Stimulated activated CD4-positive, alpha-beta T cell treated with anti-CD3 and anti-CD28 coated beads, Interleukin-4, amount 100 ng/mL, for 4 hours (primary cell): ENCODE data around the gene WDR27.

Experiments used
- DNase-seq, 2 experiments: peaks; one replicate each; pipeline ENCODE4 v3.0.0-alpha.2; 2020

The WDR27 gene

GRCh38 chr6:169590376-169590939, 111.4 kb downstream of the WDR27 start:
- DNase-seq, result no peak

- no peak for DNase-seq
Measured at GRCh38 chr6:169589699-169590257, 112.1 kb downstream of the WDR27 start.

GRCh38 chr6:169589293-169589692, 112.5 kb downstream of the WDR27 start:
- no peak for DNase-seq

- DNase-seq, result no peak
Measured at GRCh38 chr6:169587975-169588374, 113.9 kb downstream of the WDR27 start.

DNA sequence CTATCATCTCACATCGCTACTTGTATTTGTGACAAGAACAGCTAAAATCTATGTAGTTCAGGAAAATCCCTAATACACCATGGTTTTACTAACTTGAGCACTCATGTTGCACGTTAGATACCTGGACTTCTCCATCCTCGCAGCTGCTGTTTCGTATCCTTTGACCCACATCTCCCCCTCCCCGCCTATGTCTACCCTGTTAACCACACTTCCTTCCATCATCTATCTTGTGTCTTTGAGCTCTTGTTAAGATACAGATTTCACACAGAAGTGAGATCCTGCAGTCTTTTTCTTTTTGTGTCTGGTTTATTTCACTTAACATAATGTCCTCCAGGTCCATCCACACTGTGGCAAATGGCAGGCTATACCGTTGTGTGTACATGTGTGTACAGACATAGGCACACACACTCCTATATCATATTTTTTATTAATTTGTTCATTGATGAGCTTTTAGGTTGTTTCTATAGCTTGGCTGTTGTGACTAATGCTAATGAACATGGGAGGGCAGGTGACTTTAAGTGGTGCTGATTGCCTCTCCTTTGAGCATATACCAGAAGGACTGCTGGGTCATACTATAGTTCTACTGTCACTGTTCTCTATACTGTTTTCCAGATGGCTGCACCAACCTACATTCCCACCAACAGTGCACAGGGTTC, 117.8 kb downstream of the WDR27 start:
- DNase-seq, result no peak

- no peak for DNase-seq
Measured at GRCh38 chr6:169579407-169580111, 122.3 kb downstream of the WDR27 start.

GRCh38 chr6:169577974-169578373, 123.9 kb downstream of the WDR27 start:
- DNase-seq, result no peak

- DNase-seq, result no peak
Measured at GRCh38 chr6:169577236-169577635, 124.6 kb downstream of the WDR27 start.

DNA sequence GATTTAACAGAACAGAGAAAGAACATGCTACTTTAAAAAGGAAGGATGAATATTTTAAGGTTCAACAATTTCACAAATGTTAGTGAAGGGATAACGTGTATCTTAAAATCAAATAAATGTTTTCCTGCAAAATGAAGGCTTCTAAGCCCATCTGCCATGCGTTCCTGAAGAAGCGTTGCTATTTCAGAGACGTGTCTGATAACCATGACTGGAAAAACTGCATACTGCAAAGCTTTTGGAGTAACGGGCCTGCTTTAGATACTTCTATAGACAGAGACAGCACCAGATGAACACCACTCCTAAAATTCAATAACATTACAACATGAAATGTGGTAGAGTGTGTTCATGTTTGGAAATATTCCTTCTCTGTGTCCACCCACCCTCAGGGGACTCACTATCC, 126.0 kb downstream of the WDR27 start:
- no peak for DNase-seq

GRCh38 chr6:169575365-169575764, 126.5 kb downstream of the WDR27 start:
- no peak for DNase-seq

DNA sequence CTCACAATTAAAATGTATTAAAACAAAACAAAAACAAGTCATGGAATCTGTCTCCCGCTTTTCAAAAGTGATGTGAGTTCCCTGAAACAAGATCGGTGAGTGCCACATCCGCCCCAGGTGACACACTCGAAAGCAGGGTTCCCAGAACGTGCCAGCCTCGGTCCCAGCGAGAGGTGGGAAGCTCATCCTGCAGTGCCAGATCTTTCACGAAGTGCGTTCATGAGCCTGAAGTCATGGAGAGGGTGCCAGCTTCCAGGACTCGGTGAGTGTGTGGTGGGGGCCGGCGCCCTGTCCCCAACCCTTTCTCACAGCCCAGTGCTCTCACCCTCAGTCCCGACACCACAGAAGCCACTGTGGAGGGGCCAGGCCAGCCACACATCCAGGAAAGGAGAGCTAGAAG, 127.4 kb downstream of the WDR27 start:
- DNase-seq, result no peak

DNA sequence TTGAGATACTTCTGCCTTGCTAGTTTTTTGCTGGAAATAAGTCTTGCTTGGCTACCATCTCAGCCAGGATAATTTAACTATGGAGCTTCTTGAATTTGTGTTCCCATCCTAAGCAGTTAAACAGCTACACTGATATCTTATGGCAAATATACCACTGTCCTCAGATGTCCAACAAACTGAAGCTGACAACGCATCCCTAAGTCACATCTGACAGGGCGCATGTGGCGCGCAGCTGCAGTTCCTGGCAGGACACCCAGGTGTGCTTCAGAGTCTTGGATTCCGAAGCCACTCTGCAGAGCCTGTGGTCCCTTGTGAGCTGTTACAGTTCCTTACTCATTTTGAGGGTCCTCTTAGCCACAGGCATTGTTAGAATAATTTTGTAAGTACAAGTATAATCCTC, 127.9 kb downstream of the WDR27 start:
- no peak for DNase-seq

DNA sequence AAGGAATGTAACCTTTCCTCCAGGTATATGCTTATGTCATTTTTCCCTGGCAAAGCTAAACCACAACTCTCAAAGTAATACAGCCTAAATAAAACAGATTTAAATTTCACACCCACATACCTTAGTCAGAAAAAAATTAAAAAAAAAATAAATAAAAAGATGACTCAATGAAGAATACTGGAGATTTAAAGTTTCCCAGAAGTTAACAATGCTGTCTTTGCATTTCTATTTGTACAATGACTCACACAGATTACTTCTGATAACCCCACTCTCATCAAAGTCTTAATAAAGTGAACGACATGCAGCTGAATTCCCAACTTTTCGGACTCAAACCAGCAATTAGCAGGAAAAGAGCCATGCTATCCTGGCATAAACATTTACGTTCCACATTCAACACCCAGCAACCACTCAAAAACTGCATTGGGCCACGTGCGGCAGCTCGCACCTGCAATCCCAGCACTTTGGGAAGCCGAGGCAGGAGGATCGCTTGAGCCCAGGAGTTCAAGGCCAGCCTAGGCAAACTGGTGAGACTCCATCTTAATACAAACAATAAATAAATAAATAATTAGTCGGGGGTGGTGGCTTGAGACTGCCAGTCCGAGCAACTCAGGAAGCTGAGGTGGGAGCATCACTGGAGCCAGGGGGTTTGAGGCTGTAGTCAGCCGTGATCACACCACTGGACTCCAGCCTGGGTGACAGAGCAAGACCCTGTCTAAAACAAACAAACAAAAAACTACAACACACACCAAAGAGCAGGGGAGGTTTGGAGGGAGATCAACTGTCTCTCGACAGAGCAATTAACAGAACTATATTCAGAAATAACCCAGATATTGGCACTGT, 130.5 kb downstream of the WDR27 start:
- DNase-seq, result no peak

GRCh38 chr6:169568314-169569087, 133.3 kb downstream of the WDR27 start:
- DNase-seq, result no peak

- no peak for DNase-seq
Measured at GRCh38 chr6:169567819-169568218, 134.0 kb downstream of the WDR27 start.

DNA sequence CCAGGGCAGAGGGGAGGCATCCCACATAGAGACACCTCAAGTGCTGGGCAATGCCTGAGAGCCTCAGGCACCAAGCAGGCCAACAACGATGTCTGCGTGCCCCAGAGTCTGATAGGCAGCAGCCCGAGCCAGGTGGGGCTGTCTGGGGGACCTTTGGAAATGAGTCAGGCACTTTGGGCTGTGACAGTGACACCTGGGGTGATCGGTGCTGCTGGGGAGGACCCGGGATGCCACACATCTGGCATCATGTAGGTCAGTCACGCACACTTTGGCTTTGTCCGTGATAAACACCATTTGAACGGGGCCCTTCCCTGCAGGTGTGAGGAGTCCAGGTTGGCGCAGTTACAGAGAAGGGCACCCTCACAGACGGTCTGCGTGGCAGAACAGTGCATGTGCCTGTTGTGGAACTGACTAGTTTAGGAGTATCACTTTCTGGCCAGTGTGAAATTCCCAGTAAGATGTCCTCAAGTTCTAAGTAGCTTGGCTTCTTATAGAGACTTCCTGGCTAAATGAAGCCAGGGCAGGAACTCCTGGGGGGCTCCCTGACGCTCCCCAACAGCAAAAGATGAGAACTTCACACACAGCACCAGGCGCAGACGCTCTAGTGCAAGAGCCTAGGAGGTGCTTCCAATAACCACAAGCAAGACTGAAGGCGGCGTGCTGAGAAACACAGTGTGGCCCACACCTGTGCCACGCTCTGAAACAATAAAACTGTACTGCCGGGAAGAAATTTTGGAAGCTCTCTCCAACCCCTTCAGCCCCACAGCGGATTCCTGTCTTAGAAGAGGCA, 134.7 kb downstream of the WDR27 start:
- DNase-seq, result no peak

DNA sequence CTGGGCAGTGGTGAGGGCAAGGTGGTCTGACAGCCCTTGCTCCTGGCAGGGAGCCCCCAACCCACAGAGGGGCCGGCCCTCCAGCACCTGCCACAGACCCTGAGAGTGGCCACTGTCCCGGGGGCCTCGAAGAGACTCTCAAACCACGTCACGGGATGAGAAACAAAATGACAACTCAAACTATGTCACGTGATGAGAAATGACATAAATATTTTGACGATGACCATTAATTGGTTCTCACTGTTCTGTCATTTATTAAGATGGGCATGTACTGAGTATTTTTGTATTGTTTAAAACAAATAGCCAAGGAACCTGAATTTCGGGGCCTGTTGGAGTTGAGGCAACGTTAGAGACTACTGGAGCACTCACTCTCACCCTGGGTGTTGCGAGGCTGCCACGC, 135.5 kb downstream of the WDR27 start:
- DNase-seq, result no peak

DNA sequence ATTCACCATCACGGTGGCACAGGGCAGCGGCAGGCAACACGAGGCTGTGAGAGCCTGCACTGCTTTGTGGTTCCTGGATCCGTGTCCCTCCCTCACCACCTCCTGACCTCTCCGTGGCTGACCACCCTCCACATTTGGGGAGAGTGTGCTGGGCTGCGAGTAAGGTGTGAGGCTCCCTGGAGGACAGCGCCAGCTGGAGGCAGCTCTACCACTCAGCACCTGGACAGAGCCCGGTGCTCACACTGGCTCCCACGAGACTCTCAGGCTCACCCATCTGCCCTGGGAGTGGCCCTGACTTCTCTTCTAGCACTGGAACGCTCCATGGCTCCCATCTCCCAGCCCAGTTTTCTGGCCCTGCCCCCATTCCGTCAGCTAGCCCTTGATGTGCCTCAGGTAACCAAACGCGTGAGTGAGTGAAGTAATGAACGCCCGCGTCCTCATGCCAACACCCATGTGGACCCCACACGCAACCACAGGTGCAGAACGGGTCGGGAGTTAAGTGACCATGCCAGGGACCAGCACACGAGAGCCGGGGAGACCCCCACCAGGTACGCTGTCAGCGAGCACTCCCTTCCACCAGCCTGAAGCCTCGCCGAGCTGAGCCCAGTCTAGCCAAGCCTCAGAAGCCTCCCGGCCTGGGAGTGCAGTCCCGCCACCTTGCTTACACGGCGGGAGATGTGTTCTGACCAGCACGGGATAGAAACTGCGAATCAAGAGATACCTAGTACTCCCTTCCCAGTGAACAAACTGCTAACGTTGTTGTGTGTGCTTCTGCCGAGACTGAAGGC, 137.2 kb downstream of the WDR27 start:
- DNase-seq, result no peak

DNA sequence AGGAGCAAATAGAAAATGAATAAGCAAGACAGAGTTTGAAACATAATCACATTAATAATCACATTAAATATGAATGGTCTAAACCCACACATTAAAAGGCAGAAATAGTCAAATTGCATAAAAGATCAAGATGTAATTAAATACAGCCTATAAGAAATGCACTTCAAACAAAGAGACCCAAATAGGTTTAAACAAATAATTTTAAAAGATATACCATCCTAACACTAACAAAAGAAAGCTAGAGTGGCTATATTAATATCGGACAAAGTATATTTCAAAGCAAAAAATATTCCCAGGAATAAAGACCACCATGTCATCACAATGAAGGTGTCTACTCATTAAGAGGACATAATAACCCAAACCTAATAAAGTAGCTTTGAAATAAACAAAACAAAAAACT, 140.2 kb downstream of the WDR27 start:
- no peak for DNase-seq

- no peak for DNase-seq
Measured at GRCh38 chr6:169559592-169559991, 142.2 kb downstream of the WDR27 start.
